HCT116 (cell line): ENCODE results near the gene RBBP8. TPM values are rescaled to one million over a fixed set of nuclear protein-coding genes. Genes with fewer than 3 reads are reported as not detected.

Source experiments
- ATAC-seq: fragments of 200-7000 bp; cut with Tn5 transposase; 2 replicates; pipeline ENCODE4 v1.9.1; 2020; ENCODE audit warnings: mild to moderate bottlenecking, moderate library complexity
- BruUV-seq: library from RNA; stranded (reverse); fragments of 400-500 nt; replicated peaks from 2 replicates; lab custom pipeline; 2021; lab: Mats Ljungman, UMichigan
- CTCF ChIA-PET: fragments of 300-600 bp; sonication (Branson Sonifier 250); formaldehyde crosslinking; loops from one replicate; lab custom pipeline; 2021; ENCODE audit warnings: antibody characterized with exemption; lab: Charles Lee
- POLR2A ChIA-PET: fragments of 300-600, 350-600 bp; sonication (Branson Sonifier 250); formaldehyde crosslinking; loops from one replicate; lab custom pipeline; 2021; ENCODE audit warnings: antibody characterized with exemption; lab: Charles Lee
- RAD21 ChIA-PET, 2 experiments: fragments of 300-600 bp; sonication (Branson Sonifier 250); formaldehyde crosslinking; loops; one replicate each; lab custom pipeline; 2023; ENCODE audit warnings: low total read pairs in 2 of 2; ENCODE audit not compliant: uncharacterized antibody in 2 of 2, unreplicated experiment in 2 of 2, low non-redundant PET in 1 of 2; lab: Charles Lee
- DNase-seq: peaks from one replicate; pipeline ENCODE4 v3.0.0-alpha.2; 2010; ENCODE audit warnings: low read depth, low spot score
- H2AFZ ChIP-seq: fragments of 200-600 bp; shearing (Covaris generic), sonication (generic); 2 replicates; pipeline ENCODE4 v1.6.1; 2017; ENCODE audit warnings: low read depth, mixed run types, mixed read lengths, antibody characterized with exemption, low read length; ENCODE audit not compliant: poor library complexity, severe bottlenecking
- H3K27ac ChIP-seq: 2 replicates; pipeline ENCODE4 v1.5.1; 2012; ENCODE audit warnings: low read depth, low read length
- H3K27me3 ChIP-seq: fragments of 200-600 bp; sonication (generic); 2 replicates; pipeline ENCODE4 v1.6.1; 2016; ENCODE audit warnings: mixed run types, low read length, mixed read lengths; ENCODE audit not compliant: insufficient read depth
- H3K36me3 ChIP-seq, 2 experiments: fragments of 200-500 bp in 1 of 2; fragments of 200-600 bp in 1 of 2; sonication (Bioruptor generic) in 1 of 2; sonication (generic) in 1 of 2; 2 replicates each; pipeline versions ENCODE4 v1.5.1 to v1.6.1; 2014 to 2016; ENCODE audit warnings: low read length in 2 of 2, inconsistent platforms in 1 of 2, mixed read lengths in 1 of 2, mixed run types in 1 of 2; ENCODE audit not compliant: insufficient read depth in 2 of 2, control insufficient read depth in 1 of 2
- H3K4me1 ChIP-seq, 2 experiments: fragments of 200-600 bp in 1 of 2; sonication (generic) in 1 of 2; 2 replicates each; pipeline versions ENCODE4 v1.5.1 to v1.6.1; 2012 to 2017; ENCODE audit warnings: low read length in 2 of 2, inconsistent platforms in 1 of 2, mild to moderate bottlenecking in 1 of 2, mixed read lengths in 1 of 2, mixed run types in 1 of 2, moderate library complexity in 1 of 2; ENCODE audit not compliant: insufficient read depth in 2 of 2, control insufficient read depth in 1 of 2
- H3K4me2 ChIP-seq: fragments of 200-600 bp; sonication (generic); 2 replicates; pipeline ENCODE4 v1.6.1; 2017; ENCODE audit warnings: mixed run types, low read length, mixed read lengths
- H3K4me3 ChIP-seq, 2 experiments: fragments of 200-600 bp in 1 of 2; sonication (generic) in 1 of 2; replicated peaks in 1 of 2; 2 replicates each; pipeline ENCODE4 v1.5.1; 2011 to 2016; ENCODE audit warnings: low read length in 2 of 2, control low read depth in 1 of 2, low read depth in 1 of 2, mild to moderate bottlenecking in 1 of 2, mixed read lengths in 1 of 2, mixed run types in 1 of 2
- H3K79me2 ChIP-seq: fragments of 200-600 bp; sonication (generic); 2 replicates; pipeline ENCODE4 v1.6.1; 2017; ENCODE audit warnings: mild to moderate bottlenecking, mixed run types, low read length, moderate library complexity, mixed read lengths; ENCODE audit not compliant: insufficient read depth
- H3K9ac ChIP-seq: fragments of 200-600 bp; sonication (generic); 2 replicates; pipeline ENCODE4 v1.6.1; 2016; ENCODE audit warnings: low read length, mixed read lengths
- H3K9me2 ChIP-seq: fragments of 200-600 bp; sonication (generic), shearing (Covaris generic); 2 replicates; pipeline ENCODE4 v1.6.1; 2017; ENCODE audit warnings: mixed run types, mild to moderate bottlenecking, moderate library complexity; ENCODE audit not compliant: insufficient read depth
- H3K9me3 ChIP-seq, 2 experiments: fragments of 200-500 bp in 1 of 2; fragments of 200-600 bp in 1 of 2; sonication (Bioruptor generic) in 1 of 2; sonication (generic) in 1 of 2; 2 replicates each; pipeline ENCODE4 v1.6.1; 2014 to 2017; ENCODE audit warnings: low read length in 2 of 2, mixed read lengths in 2 of 2, inconsistent platforms in 1 of 2, low read depth in 1 of 2, mild to moderate bottlenecking in 1 of 2, mixed run types in 1 of 2, moderate library complexity in 1 of 2; ENCODE audit not compliant: control insufficient read depth in 1 of 2, insufficient read depth in 1 of 2
- H4K20me1 ChIP-seq: fragments of 200-600 bp; sonication (generic), shearing (Covaris generic); 2 replicates; pipeline ENCODE4 v1.6.1; 2017; ENCODE audit warnings: mixed run types, mild to moderate bottlenecking, moderate library complexity; ENCODE audit not compliant: insufficient read depth
- CBX3 ChIP-seq: IDR thresholded peaks from 2 replicates; pipeline ENCODE4 v1.6.1; 2012; ENCODE audit warnings: low read depth
- EZH2phosphoT487 ChIP-seq: fragments of 200-600 bp; IDR thresholded peaks from 2 replicates; pipeline ENCODE4 v1.6.1; 2018; ENCODE audit warnings: antibody characterized with exemption, borderline replicate concordance
- POLR2AphosphoS5 ChIP-seq: IDR thresholded peaks from 2 replicates; pipeline ENCODE4 v1.6.1; 2011; ENCODE audit warnings: mild to moderate bottlenecking, low read depth, low read length, moderate library complexity
- RAD21 ChIP-seq: IDR thresholded peaks from 2 replicates; pipeline ENCODE4 v1.6.1; 2012; ENCODE audit warnings: low read depth, mild to moderate bottlenecking
- SIN3A ChIP-seq: IDR thresholded peaks from 2 replicates; pipeline ENCODE4 v1.6.1; 2012; ENCODE audit warnings: low read depth
- SP1 ChIP-seq: IDR thresholded peaks from 2 replicates; pipeline ENCODE4 v1.6.1; 2012; ENCODE audit warnings: low read depth
- TCF7L2 ChIP-seq: IDR thresholded peaks from 2 replicates; pipeline ENCODE4 v1.7.0; 2011; ENCODE audit warnings: borderline replicate concordance, inconsistent platforms; ENCODE audit not compliant: insufficient read depth, insufficient read length; ENCODE audit errors: extremely low read depth
- intact Hi-C: fragments of 100-400 bp; cut with micrococcal nuclease; formaldehyde crosslinking; loops from 2 replicates; pipeline ENCODE4 v1.10.0; 2022
- total RNA-seq: library from RNA; stranded (reverse); gene quantifications from one replicate; pipeline ENCODE4 v1.2.1, GENCODE V29; 2021; ENCODE audit not compliant: unreplicated experiment
- TF ChIP-seq, protein P1 (sequence below): IDR thresholded peaks from 2 replicates; pipeline ENCODE4 v1.6.1; 2011; ENCODE audit warnings: mild to moderate bottlenecking, low read length, moderate library complexity; ENCODE audit not compliant: insufficient replicate concordance; ENCODE audit errors: extremely low read depth
- TF ChIP-seq, protein P2 (sequence below): IDR thresholded peaks from 2 replicates; pipeline ENCODE4 v1.6.1; 2012
- TF ChIP-seq, protein P3 (sequence below): IDR thresholded peaks from 2 replicates; pipeline ENCODE4 v1.6.1; 2012; ENCODE audit warnings: low read depth
- TF ChIP-seq, protein P4 (sequence below), 3 experiments: fragments of 200-600 bp in 1 of 3; sonication (generic) in 1 of 3; IDR thresholded peaks in 2 of 3; conservative IDR thresholded peaks in 1 of 3; 2 replicates each; pipeline ENCODE4 v1.5.1; 2012 to 2017; ENCODE audit warnings: low read depth in 2 of 3, low read length in 2 of 3, antibody characterized with exemption in 1 of 3, borderline replicate concordance in 1 of 3, control low read depth in 1 of 3, mild to moderate bottlenecking in 1 of 3, mixed read lengths in 1 of 3, mixed run types in 1 of 3, moderate library complexity in 1 of 3; ENCODE audit not compliant: insufficient read depth in 1 of 3

Gene RBBP8
- total RNA-seq, 1 experiment from 2014 or later = 66.6 TPM

DNA sequence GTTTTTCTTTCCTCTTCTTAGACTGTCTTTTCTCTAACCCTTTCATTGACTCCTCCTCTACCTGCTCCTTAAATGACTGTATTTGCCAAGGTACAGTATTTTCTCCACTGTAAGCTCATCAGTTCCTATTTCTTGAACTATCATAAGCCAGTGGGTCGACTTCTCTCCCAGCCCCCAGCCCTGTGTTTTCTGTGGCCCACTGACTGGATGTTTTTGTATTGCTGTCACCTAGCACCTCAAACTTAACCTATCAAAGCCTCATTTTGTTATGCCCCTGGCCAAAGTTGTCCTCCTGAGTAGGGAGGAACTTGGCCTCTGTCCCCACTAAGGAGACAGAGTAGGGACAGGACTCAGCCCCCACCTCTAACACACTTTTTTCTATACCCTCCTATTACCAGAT lies 136.8 kb downstream of the RBBP8 start:
- Histone ChIP-seq H3K9me3 (no peaks in the 10 kb centered on the region), H3K27ac (no peak overlapping the region), H3K4me1 (no peaks in the 10 kb centered on the region)
- intact Hi-C loops = no loop called here
- no TSS peak for BruUV-seq
- POLR2A ChIA-PET = no interaction called here
- TF ChIP-seq, protein P1, sequence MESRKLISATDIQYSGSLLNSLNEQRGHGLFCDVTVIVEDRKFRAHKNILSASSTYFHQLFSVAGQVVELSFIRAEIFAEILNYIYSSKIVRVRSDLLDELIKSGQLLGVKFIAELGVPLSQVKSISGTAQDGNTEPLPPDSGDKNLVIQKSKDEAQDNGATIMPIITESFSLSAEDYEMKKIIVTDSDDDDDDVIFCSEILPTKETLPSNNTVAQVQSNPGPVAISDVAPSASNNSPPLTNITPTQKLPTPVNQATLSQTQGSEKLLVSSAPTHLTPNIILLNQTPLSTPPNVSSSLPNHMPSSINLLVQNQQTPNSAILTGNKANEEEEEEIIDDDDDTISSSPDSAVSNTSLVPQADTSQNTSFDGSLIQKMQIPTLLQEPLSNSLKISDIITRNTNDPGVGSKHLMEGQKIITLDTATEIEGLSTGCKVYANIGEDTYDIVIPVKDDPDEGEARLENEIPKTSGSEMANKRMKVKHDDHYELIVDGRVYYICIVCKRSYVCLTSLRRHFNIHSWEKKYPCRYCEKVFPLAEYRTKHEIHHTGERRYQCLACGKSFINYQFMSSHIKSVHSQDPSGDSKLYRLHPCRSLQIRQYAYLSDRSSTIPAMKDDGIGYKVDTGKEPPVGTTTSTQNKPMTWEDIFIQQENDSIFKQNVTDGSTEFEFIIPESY = no peak
- TF ChIP-seq SP1 (no peak), EZH2phosphoT487 (no peak)
- TF ChIP-seq, protein P2, sequence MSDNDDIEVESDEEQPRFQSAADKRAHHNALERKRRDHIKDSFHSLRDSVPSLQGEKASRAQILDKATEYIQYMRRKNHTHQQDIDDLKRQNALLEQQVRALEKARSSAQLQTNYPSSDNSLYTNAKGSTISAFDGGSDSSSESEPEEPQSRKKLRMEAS = no peak
- TF ChIP-seq, all 23 proteins: peak for 0
- Histone ChIP-seq H3K9ac (no peak overlapping the region), H3K4me2 (no peak overlapping the region), H3K9me2 (no peaks in the 10 kb centered on the region), H2AFZ (no peak overlapping the region), H3K4me3 (no peak overlapping the region), H3K27me3 (no peaks in the 10 kb centered on the region), H3K79me2 (no peaks in the 10 kb centered on the region), H3K36me3 (no peaks in the 10 kb centered on the region), H4K20me1 (no peaks in the 10 kb centered on the region)
- no peak for ATAC-seq
- RAD21 ChIA-PET = no interaction called here
- CTCF ChIA-PET = no interaction called here
- no peak for DNase-seq

DNA sequence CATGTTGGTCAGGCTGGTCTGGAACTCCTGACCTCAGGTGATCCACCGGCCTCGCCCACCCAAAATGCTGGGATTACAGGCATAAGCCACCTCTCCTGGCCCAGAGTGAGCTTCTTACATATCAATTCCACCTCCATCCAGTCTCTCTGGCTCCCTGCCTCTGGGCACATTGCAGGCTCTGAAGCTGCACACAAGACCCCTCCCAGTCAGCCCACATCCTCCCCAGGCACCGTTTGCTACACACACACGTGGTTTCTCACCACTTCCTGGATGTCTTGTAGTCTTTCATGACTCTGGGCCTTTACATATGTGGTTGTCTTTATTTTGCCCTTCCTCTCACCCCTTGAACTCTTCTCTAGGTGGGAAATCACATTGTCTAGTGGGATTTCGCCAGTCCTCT lies 138.2 kb downstream of the RBBP8 start:
- ChIA-PET POLR2A (no interaction called here), RAD21 (no interaction called here), CTCF (no interaction called here)
- Histone ChIP-seq H3K4me1 (no peaks in the 10 kb centered on the region), H3K27me3 (no peaks in the 10 kb centered on the region), H3K79me2 (no peaks in the 10 kb centered on the region), H3K9ac (no peak overlapping the region), H3K4me3 (no peak overlapping the region), H2AFZ (no peak overlapping the region), H3K4me2 (no peak overlapping the region), H3K9me2 (no peaks in the 10 kb centered on the region), H3K36me3 (no peaks in the 10 kb centered on the region), H3K9me3 (no peaks in the 10 kb centered on the region), H3K27ac (no peak overlapping the region), H4K20me1 (no peaks in the 10 kb centered on the region)
- ATAC-seq = no peak
- DNase-seq = no peak
- no TSS peak for BruUV-seq
- intact Hi-C loops = no loop called here
- no peak for TF ChIP-seq RAD21
- TF ChIP-seq SIN3A = no peak
- TF ChIP-seq, protein P3, sequence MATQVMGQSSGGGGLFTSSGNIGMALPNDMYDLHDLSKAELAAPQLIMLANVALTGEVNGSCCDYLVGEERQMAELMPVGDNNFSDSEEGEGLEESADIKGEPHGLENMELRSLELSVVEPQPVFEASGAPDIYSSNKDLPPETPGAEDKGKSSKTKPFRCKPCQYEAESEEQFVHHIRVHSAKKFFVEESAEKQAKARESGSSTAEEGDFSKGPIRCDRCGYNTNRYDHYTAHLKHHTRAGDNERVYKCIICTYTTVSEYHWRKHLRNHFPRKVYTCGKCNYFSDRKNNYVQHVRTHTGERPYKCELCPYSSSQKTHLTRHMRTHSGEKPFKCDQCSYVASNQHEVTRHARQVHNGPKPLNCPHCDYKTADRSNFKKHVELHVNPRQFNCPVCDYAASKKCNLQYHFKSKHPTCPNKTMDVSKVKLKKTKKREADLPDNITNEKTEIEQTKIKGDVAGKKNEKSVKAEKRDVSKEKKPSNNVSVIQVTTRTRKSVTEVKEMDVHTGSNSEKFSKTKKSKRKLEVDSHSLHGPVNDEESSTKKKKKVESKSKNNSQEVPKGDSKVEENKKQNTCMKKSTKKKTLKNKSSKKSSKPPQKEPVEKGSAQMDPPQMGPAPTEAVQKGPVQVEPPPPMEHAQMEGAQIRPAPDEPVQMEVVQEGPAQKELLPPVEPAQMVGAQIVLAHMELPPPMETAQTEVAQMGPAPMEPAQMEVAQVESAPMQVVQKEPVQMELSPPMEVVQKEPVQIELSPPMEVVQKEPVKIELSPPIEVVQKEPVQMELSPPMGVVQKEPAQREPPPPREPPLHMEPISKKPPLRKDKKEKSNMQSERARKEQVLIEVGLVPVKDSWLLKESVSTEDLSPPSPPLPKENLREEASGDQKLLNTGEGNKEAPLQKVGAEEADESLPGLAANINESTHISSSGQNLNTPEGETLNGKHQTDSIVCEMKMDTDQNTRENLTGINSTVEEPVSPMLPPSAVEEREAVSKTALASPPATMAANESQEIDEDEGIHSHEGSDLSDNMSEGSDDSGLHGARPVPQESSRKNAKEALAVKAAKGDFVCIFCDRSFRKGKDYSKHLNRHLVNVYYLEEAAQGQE = no peak
- no peak for TF ChIP-seq CBX3
- TF ChIP-seq, protein P4, sequence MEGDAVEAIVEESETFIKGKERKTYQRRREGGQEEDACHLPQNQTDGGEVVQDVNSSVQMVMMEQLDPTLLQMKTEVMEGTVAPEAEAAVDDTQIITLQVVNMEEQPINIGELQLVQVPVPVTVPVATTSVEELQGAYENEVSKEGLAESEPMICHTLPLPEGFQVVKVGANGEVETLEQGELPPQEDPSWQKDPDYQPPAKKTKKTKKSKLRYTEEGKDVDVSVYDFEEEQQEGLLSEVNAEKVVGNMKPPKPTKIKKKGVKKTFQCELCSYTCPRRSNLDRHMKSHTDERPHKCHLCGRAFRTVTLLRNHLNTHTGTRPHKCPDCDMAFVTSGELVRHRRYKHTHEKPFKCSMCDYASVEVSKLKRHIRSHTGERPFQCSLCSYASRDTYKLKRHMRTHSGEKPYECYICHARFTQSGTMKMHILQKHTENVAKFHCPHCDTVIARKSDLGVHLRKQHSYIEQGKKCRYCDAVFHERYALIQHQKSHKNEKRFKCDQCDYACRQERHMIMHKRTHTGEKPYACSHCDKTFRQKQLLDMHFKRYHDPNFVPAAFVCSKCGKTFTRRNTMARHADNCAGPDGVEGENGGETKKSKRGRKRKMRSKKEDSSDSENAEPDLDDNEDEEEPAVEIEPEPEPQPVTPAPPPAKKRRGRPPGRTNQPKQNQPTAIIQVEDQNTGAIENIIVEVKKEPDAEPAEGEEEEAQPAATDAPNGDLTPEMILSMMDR (IDR thresholded peaks at IDR 0.05 in 2 of 3, conservative IDR thresholded peaks at IDR 0.05 in 1 of 3; ENCODE audit: borderline replicate concordance in 1 of 3, insufficient read depth in 1 of 3, low read depth in 2 of 3, low read length in 2 of 3) = no peak
- TF ChIP-seq TCF7L2 = no peak
- no peak for TF ChIP-seq POLR2AphosphoS5
